Measurements from ENCODE around the gene PLXNA4.
A peak's percentile ranks its signal among the peaks of the same experiment; 100 is the strongest.

DNA sequence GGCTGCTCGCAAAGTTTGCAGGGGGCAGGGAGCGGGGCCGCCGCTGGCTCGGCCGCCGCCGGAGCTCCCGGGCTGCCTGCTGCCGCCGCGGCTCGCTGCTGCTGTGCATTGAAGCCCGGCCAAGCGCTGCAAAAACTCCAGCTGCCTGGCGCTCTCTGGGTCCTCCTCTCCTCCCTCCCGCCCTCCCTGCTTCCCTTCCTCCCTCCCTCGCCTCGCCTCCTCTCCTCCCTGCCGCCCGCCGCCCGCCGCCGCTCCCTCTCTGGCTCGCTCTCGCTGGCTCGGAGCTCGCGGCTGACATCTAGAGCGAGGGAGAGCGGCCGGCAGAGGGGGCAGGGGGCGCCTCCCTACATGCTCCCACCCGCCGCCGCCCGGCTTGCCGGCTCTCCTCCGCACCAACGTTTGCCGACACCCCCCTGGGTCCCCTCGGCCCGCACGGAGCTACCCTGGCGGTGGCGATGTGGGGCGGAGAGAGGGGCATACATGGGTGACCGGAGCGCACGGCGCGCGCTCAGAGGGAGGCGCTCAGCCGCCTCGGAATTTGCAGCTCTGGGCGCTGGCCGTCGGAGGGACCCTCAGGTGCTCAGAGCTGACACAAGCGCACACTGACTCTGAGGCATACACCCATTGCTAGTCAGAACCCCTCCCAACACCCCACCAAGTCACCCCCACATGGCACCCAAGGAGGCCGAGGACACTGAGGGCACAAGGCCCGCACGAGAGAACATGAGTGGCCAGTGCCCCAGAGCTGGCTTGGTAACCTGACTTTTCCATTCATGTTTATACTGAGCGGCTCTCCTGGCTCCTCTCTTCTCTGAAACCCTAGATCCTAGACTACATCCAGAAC, 1.2 kb upstream of the PLXNA4 start:
- TF ChIP-seq, protein P1, sequence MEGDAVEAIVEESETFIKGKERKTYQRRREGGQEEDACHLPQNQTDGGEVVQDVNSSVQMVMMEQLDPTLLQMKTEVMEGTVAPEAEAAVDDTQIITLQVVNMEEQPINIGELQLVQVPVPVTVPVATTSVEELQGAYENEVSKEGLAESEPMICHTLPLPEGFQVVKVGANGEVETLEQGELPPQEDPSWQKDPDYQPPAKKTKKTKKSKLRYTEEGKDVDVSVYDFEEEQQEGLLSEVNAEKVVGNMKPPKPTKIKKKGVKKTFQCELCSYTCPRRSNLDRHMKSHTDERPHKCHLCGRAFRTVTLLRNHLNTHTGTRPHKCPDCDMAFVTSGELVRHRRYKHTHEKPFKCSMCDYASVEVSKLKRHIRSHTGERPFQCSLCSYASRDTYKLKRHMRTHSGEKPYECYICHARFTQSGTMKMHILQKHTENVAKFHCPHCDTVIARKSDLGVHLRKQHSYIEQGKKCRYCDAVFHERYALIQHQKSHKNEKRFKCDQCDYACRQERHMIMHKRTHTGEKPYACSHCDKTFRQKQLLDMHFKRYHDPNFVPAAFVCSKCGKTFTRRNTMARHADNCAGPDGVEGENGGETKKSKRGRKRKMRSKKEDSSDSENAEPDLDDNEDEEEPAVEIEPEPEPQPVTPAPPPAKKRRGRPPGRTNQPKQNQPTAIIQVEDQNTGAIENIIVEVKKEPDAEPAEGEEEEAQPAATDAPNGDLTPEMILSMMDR (IDR thresholded peaks at IDR 0.05), result peak in 1 of 3 experiments; percentile 21
- no peak for TF ChIP-seq POLR2A (IDR thresholded peaks at IDR 0.05)
